GM21360 (cell line): Measurements from ENCODE around the gene GPC5.
A peak's percentile ranks its signal among the peaks of the same experiment; 100 is the strongest.
"Not testable (repeated sequence)": the region's sequence is repeated elsewhere in the genome, so short reads cannot be mapped to it uniquely, and the experiment has no call there.

Experiments
- ATAC-seq: cut with Tn5 transposase; IDR thresholded peaks from one replicate; pipeline ENCODE4 v1.9.1; 2021; ENCODE audit warnings: mild to moderate bottlenecking, moderate library complexity; ENCODE audit not compliant: unreplicated experiment

GPC5 gene

DNA sequence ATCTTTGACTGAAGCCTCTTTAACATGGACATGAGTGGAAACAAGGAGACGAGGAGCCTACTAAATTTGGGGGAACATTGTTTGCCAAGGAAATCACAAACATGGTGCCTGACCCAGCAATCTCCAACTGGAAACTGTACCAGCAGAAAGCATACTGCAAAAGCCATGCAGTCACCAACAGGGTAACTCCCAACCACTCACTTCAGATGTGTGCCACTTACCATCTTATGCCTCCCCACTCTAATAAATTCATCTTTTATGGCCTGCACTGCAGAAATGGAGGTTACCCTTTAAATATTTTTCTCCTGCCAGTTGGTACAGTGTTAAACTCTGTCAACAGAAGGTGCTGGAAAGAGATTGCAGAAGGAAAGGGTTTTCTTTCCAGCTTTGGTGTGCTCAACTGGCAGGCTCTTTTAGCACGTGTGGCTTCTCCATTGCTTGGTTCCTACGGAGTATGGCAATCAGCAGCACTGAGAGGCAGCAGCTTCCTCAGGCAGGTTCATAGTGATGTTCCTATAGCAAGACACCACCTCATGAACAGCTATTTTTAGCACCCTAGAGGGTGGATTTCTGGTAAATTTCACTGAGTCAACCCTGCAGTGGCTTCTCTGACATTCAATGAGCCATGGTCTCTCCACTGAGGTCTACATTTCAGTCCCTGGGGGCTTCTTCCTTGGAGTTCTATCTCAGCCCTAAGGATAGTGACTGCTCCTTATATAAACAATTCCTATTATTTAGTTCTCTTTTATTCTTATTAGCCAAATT, 29.6 kb upstream of the GPC5 start:
- no peak for ATAC-seq

DNA sequence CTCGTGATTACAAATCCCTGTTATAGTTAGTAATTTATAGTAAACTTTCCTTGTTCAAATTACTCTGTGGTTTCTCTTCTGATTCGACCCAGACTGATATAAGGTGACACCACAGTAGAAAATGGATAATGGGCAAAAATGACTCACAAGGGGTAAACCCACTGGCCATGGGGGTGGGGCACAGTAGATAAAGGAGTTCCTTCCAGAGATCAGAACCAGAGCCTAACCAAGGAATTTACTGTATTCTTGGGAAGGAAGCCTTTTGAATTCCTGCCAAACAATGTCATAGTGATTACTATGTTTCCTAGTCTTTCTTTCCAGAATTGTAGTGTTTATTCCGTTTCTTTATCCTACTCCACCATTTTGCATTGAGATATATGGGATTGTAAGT, 29.0 kb upstream of the GPC5 start:
- no peak for ATAC-seq

DNA sequence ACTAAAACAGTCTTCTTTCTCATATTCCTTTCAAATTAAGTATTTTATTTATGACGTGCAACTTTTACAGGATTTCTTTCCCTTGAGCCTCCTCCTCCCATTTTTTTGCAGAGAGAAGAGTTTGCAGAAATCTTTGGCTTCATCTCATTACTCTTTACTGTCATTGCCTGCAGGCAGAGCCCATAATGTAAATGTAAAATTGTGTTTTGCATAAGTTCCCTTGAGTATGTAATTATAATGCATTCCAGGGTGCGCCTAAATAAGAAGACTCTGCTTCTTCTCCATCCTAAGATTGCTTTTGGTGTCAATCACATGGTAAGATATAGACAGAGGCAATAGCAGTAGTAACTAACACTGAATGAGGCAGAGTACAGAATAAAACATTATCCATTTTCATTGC, 27.9 kb upstream of the GPC5 start:
- no peak for ATAC-seq

DNA sequence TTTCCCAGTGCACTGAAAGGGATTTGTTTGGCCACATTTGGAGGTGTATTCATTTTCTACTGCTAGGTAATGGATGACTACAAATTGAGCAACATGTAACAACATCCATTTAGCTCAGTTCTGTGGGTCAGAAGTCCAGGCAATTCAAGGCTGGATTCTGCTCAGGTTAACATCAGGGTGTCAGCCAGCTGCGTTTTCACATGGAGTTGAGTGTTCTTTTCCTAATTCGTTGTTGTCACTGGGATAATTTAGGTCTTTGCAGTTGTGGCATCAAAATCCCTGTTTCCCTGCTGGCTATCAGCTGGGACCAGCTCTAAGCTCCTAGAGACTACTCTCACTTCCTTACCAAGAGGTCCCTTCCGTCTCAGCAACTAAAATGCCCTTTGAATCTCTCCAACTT, 25.5 kb upstream of the GPC5 start:
- no peak for ATAC-seq

DNA sequence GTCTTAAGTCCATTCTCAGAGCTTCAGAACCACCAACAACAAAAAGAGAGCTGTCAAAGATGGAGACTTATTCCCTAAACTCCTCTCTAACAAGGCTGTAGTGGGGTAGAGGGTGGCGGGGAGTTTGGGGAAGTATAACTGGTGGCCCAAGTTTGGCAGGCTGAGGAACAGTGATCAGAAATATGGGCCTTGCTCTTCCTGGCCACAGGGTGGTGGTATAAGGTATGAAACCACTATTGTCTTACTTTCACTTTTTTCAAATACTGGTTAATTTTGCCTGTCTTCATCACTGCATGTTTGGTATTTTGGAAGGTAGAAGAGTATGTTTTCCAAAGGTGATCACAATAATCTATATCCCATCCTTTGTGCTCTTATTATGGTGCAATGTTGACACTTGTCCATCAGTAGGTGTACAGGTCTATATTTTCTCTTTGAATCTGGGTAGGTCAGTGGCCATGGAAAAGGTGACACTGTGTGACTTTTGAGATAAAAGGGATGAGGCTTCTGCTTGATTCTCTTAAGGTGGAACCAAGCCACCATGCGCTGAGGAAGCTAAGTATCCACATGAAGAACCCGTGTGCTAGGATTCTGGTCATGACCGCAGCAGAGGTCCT, 23.2 kb upstream of the GPC5 start:
- peak; percentile 98 for ATAC-seq

DNA sequence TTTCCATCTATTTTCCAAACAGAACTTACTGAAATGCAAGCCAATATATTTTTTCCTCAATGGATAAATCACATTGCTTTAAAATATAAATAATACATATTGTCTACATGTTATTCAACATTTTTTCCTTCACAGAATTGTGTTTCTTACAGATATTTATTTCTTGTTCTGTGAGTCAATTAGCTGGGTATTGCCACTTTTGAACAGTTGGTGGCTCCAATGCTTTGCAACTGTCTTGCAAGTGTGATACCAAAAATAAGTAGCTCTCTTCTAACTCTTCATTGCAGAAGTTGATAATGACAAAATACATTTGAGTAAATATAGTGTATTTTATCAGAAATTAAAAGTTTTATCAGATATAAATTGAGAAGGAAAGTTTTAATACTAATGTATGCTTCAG, 17.1 kb upstream of the GPC5 start:
- no peak for ATAC-seq

DNA sequence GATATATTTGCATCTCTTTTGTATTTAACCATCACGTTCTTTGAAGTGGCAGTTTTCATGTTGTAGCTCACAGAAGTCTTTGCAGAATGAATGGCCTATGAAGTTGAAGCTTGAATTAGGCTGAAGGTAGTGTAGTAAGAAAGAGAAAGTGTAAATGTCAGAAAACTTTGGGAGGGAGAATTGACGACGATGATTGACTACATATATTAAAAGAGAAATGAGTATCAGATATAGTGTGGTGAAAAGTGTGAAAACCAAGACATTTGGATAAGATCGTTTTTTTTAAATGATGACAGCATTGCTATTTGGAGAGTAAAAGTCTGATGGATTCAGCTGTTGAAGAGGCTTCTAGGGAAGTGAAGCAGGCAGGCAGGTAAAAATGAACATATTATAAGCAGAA, 14.6 kb upstream of the GPC5 start:
- no peak for ATAC-seq

DNA sequence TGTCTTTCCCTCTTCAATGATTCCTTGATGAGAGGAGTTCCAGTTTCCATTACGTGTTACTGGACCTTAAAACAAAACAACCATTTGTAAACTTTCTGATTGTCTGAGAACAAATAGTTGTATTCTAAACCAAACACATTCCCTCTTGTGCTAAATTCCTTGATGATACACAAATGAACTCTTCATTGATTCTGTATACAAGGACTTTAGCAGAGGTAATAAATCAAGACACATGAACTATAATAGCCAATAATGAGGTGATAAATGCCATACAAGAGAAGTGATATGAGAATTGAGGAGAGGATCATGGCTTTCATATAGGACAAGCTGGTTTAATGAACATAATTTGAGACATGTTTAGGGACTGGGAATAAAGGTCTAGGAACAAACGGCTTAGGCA, 13.5 kb upstream of the GPC5 start:
- no peak for ATAC-seq

DNA sequence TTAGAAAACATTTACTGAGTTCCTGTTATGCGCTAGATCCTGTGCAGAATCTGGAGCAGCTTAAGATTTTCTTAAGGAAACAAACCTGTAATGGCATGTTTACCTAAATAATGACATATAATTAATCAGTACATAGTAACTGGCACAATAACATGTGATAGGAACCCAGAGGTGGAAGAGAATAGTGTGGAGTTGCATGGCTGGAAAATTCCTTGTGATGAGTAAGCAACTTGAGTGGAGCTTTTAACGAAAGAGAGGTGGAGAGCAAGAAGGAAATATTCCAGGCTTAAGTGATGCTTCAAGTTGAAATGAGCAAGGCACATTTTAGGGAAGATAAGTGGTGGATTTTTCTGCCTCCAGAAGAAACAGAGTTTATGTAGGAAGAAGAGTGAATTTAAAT, 9.2 kb upstream of the GPC5 start:
- no peak for ATAC-seq

DNA sequence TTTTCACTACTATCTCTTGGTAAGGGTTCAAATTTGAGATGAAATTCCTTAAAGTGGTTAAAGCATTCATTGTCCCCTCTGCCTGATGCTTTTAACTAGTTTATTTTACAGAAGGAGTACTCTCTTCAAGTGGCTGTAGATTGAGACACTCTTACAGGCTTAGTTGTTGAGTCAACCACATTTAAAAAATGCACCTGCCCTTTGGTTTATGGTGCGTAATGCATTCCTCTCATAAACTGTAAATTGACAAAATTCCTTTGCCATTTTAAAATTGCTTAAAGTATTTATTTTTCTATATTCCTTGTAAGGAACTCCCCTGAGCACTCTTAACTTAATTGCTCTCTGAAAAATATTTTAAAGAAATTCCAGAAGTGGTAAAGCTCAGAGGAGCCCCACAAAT, 826 bp upstream of the GPC5 start:
- ATAC-seq, result no peak

DNA sequence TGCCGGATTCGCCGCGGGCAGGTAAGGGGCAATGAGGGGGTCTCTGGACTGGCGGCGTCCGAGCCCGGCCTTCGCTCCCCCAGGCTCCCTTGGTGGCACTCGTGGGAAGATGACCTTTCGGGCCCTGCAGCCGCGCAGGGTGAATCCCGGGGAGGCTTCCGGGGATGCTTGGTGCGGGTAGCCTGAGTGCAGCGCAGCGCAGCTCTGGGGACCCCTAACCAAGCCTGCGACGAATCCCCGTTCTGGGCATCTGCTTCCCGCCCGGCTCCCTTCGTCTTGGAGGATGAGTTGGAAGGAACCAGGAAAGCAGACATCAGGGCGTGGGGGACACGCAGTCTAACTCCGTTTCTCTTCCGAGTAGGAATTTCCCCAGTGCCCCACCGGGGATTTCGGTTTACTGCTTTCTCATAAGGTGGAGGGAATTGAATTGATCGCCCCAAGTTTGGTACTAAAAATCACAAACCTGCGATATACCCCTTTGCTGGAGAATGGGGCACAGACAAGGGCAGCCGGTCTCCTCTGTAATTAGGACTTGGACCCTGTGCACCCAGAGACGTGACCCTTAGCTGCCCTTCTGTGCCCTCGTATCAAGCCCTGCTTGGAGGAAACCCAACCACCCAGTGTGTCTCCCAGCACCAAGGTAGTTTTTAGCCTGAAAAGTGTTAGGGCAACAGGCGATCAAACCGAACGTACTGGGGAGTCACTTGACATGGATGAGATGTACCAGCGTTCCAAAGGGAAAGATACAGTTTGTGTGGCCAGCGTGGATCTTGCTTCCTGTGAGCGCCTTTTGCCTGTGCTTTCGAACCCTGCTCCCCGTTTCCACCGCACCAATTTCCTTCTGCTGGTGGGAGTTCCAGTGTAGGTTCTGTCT, 1.0 kb downstream of the GPC5 start:
- no peak for ATAC-seq

DNA sequence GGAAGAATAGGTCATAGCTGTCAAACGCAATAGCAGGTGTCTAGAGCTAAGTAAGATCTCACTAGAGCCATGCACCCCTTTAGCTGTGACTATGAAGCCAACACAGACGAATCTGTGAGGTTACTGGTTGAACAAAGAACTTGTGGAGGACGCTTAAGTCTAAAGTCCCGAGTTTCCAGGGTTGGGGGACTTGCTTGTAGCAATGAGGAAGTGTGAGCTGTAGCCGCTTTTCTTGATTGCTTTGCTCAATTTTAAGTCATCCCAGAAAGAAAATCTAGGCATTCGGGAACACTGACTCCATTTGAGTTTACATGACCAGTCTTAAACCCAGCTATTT, 1.6 kb downstream of the GPC5 start:
- ATAC-seq, result no peak

DNA sequence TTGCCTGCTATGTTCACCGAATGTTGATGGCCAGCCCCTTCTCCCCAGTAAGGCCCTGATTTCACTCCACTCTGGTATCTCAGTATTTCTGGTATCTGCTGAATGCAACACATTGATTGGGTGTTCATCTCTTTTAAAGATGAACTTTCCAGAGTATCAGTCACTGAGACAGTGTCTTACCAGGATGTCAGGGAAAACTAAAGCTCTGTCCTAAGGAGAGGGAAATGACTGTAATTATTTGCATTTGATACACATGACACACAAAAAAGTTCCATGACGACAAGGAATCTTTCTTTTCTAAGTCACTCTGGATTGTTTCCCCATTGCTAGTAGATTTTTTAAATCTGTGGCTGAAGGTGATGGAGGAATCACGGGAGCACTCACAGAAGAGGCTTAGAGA, 2.2 kb downstream of the GPC5 start:
- ATAC-seq, result no peak

DNA sequence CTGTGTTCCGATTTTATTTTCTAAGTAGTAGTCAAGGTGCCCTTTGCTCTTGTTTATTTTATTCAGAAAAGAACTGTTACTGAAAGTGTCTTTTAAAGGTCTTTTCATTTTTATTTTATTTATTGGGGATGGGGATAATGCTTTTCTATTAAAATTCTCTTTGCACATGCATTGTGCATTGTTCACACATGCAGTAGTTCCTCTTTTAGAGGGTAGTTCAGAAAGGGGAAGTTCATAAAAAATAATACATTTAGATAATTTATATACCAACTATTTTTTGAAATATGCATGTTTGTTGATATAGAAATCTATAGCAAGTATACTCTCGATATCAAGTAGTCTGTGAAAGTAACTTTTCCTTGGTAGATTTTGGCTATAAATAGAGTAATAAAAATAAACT, 3.5 kb downstream of the GPC5 start:
- ATAC-seq, result no peak

DNA sequence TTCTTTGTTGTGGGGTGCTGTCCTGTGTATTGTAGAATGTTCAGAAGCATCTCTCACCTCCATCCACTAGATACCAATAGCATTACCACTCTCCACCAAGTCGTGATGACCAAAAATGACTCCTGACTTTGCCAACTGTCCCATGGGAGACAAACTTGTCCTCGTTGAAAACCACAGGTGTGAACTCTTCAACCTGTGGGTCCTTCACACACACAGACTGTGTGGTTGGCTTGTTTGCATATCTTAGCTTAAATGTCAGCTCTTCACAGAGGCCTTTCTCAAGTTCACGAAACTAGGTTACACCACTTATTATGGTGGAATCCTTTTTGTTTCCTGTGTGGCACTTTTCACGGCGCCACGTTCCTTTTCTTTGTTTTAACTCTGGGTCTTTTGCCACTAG, 6.8 kb downstream of the GPC5 start:
- ATAC-seq, result peak; percentile 38

DNA sequence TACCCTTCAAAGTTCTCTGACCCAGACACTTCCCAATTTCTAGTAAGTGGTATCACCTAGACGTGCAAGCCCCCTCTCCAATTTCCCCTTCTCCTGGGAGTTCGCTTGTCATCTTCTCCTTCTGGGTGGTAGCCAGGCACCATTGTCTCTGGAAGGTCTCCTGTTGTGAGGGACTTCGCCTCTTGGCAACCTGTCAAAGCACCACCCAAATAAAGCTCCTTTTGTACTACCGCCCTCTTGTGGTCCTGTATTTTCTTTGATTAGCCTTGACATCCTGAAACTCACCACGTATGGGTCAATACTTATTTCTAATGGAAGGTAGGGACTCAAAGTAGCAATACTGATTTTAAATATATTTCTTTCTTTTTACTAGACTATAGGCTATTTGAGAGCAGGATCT, 8.2 kb downstream of the GPC5 start:
- peak; percentile 88 for ATAC-seq

DNA sequence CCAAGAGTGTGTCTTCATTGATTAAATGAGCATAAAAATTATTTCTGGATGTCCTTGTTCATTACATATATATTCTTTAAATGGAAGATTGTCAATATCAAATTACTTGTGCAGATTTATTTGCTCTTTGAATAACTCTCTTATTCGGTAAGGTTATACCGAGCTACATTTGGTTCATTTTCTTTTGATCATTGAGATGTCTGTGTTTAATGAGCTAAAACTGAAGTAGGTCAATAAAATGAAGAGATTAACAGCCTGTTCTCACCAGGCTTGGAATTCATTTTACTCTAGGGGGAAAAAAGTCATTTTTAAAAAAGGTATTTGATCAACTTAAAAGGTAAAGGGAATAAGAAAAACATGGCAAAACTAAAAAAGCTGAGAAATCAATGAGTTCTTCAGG, 10.6 kb downstream of the GPC5 start:
- ATAC-seq, result no peak

DNA sequence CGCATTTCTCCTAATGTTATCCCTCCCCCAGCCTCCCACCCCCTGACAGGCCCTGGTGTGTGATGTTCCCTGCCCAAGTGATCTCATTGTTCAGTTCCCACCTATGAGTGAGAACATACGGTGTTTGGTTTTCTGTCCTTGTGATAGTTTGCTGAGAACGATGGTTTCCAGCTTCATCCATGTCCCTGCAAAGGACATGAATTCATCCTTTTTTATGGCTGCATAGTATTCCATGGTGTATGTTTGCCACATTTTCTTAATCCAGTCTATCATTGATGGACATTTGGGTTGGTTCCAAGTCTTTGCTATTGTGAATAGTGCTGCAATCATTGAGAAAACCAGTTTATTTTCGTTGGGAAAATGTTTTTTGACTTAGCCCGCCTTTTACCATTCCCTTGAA, 18.2 kb downstream of the GPC5 start:
- ATAC-seq, result not testable (repeated sequence)

DNA sequence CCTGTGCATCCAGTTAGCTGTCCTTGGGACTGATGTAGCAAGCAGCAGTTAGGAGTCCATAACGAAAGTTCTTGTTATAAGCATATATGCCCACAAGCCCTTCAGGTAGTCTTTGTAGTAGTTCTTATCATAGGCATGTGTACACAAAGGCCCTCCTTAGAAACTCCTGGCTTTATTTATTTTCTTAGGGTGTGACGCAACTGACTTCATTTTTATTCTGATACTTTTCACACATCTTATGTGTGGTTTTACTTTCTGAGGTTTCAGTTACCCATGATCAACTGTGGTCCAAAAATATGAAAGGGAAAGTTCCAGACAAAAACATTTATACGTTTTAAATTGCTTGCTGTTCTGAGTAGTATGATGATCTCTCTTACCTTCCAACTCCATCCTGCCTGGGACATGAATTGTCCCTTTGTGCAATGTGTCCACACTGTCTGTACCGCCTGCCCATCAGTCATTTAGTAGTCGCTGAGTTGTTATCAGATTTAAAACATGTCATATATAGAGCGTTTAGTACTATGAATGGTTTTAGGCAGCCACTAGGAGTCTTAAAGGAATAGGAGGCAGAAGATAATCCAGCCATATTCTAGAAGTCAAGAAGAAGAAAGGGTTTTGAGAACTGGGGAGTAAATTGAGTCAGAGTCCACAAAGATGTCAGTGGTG, 19.4 kb downstream of the GPC5 start:
- ATAC-seq, result peak; percentile 41

DNA sequence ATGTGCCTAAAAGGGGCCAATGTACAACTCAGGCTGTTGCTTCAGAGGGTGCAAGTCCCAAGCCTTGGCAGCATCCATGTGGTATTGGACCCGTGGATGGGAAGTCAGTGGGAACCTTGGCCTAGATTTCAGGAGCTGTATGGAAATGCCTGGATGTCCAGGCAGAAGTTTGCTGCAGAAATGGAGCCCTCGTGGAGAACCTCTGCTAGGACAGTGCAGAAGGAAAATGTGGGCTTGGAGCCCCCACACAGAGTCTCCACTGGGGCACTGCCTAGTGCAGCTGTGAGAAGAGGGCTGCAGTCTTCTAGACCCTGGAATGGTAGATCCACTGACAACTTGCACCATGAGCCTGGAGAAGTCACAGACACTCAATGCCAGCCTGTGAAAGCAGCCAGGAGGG, 28.5 kb downstream of the GPC5 start:
- ATAC-seq, result no peak

DNA sequence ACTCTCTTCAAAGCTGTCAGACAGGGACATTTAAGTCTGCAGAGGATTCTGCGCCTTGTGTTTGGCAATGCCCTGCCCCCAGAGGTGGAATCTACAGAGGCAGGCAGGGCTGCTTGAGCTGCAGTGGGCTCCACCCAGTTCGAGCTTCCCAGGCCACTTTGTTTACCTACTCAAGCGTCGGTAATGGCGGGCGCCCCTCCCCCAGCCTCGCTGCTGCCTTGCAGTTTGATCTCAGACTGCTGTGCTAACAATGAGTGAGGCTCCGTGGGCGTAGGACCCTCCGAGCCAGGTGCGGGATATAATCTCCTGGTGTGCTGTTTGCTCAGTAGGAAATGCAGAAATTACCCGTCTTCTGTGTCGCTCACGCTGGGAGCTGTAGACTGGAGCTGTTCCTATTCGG, 40.3 kb downstream of the GPC5 start:
- ATAC-seq, result not testable (repeated sequence)

DNA sequence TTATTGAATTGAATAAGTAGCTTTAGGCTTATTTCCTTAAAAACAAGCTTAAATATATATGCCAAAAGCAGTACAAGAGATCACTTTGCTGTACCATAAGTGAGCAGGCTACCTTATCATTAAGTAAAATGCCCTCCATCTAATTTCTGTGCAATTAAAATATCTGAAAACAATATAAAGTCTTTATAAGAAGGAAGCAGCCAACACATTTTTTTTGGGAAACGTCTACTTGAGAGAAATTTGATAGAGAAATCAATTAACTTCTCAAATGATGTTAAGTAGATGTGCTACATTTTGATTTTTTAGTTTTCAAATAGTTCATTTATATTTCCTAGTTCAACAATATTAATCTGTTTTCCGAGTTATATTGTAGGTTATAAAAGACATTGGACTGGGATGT, 52.5 kb downstream of the GPC5 start:
- no peak for ATAC-seq
